Omental fat pad (tissue), 4 donors: Measurements from ENCODE around the gene ISG15. TPM values are rescaled to one million over a fixed set of nuclear protein-coding genes. Genes with fewer than 3 reads are reported as not detected.

Experiments
- ATAC-seq: fragments of 150-250 bp; one replicate; pipeline ENCODE4 v1.9.1; 2016; ENCODE audit warnings: mild to moderate bottlenecking, moderate library complexity; ENCODE audit not compliant: low FRiP score
- DNase-seq: peaks from one replicate; pipeline ENCODE4 v3.0.0-alpha.2; 2019; ENCODE audit warnings: low spot score
- CTCF ChIP-seq, 3 donors: fragments of 450-650 bp; IDR thresholded peaks; one replicate each; pipeline ENCODE4 v1.5.1; 2016 to 2017; ENCODE audit warnings: antibody characterized with exemption in 3 of 3, mild to moderate bottlenecking in 3 of 3, moderate library complexity in 2 of 3
- total RNA-seq, 4 donors: library from RNA; depleted of rRNA; stranded (reverse); fragments of >200 nt; gene quantifications; one replicate each; pipeline ENCODE4 v1.1.0, GENCODE V29; 2016

Gene ISG15
- total RNA-seq: 10 to 100 TPM; 27.7 to 84.3 (median 32.6) TPM

GRCh38 chr1:1013105-1013921 lies at the start of gene ISG15:
Gene ISG15 (plus strand): TSS chr1:1013497. CDS start chr1:1013574, 77 bp downstream.
- TF ChIP-seq CTCF (IDR thresholded peaks at IDR 0.05): no peak
- DNase-seq (peak; percentile 58), ATAC-seq (peak; percentile 95)

GRCh38 chr1:963746-964525 lies 49.4 kb upstream of the ISG15 start:
- DNase-seq: no peak
- ATAC-seq: no peak
- TF ChIP-seq CTCF (IDR thresholded peaks at IDR 0.05): no peak

- no peak for ATAC-seq
- DNase-seq: no peak
- TF ChIP-seq CTCF (IDR thresholded peaks at IDR 0.05): no peak
These were observed 48.4 kb upstream of the ISG15 start for GRCh38 chr1:964691-965525.

- DNase-seq (no peak), ATAC-seq (no peak)
- TF ChIP-seq CTCF (IDR thresholded peaks at IDR 0.05): no peak
These were observed 47.7 kb upstream of the ISG15 start for GRCh38 chr1:965526-966134.

DNA sequence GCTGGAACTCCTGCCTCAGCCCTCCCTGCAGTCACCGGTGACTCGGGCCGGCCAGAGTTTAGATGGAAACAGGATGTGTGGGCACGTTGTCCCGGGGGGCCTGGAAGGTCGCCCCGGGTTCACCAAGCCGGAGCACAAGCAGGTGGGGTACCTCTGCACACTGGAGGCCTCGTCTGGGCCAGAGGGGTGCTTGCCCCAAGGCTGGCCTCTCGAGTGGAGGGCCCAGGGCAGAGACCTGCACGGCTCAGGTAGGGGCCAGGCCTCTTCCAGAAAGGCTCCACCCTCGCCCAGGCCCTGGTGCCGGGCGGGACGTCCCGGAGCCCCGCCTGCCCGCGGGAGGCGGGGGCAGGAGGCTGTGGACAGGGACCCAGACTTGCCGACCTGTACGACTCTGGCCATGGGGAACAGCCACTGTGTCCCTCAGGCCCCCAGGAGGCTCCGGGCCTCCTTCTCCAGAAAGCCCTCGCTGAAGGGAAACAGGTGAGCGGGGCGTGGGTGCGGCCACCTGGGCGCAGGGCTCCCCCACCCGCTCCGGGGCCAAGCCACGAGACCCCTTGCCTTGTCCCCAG lies 47.1 kb upstream of the ISG15 start, which contains the start of gene PLEKHN1:
PLEKHN1 (plus strand) TSS at position 348 of the 569 bp plus-strand sequence; CDS start at position 398, 50 bp downstream.
- no peak for TF ChIP-seq CTCF (IDR thresholded peaks at IDR 0.05)
- DNase-seq (no peak), ATAC-seq (peak; percentile 38)

DNA sequence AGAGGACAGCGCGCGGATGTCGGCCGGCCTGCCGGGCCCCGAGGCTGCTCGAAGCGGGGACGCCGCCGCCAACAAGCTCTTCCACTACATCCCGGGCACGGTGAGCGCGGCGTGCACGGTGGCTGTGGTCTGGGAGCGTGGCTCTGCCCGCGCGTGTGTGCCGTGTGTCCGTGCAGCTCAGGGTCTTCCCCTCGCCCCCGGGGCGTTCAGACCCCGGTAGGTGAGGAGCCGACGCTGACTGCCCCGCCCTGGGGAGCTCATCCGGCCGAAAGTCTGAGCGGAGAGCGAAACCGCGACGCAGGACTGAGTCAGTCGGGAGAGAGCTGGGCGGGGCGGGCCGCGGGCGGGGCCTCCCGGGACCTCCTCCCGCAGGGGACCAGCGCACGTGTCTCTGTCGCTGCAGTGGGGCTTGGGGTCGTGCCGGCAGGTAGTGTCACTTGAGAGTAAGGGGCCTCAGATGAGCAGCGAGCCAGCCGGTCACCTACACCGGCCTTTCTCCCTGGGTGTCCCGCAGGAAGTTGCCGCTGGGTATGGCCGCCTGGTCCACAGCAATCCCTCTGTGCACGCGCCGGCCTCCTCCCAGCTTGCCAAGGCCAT lies 46.5 kb upstream of the ISG15 start:
- DNase-seq (peak; percentile 63), ATAC-seq (peak; percentile 75)
- no peak for TF ChIP-seq CTCF (IDR thresholded peaks at IDR 0.05)
